Testis (tissue), 2 donors: ENCODE results near the gene PGLYRP4.

Experiments used
- CTCF ChIP-seq, 3 experiments: fragments of 450-650 bp in 2 of 3; fragments of 200-600 bp in 1 of 3; sonication (generic) in 1 of 3; IDR thresholded peaks; one replicate each; pipeline ENCODE4 v1.5.1; 2016 to 2019; ENCODE audit warnings: antibody characterized with exemption in 3 of 3, mild to moderate bottlenecking in 2 of 3, moderate library complexity in 1 of 3
- POLR2A ChIP-seq: fragments of 450-650 bp; IDR thresholded peaks from one replicate; pipeline ENCODE4 v1.6.1; 2017; ENCODE audit warnings: antibody characterized with exemption, mild to moderate bottlenecking, moderate library complexity

GRCh38 chr1:153358691-153358975, 10.0 kb upstream of the PGLYRP4 start:
- TF ChIP-seq CTCF (IDR thresholded peaks at IDR 0.05) (no peak), POLR2A (no peak)
